A673 (cell line): ENCODE results near the gene BTBD7.

Source experiments
- EZH2 ChIP-seq: fragments of 200-600 bp; sonication (generic); IDR thresholded peaks from 2 replicates; pipeline ENCODE4 v1.6.1; 2017; ENCODE audit warnings: borderline replicate concordance, low read depth, mild to moderate bottlenecking, mixed read lengths, antibody characterized with exemption, low read length; ENCODE audit not compliant: poor library complexity, severe bottlenecking
- TF ChIP-seq, protein P1 (sequence below): fragments of 300-800, 200-600 bp; sonication (generic); conservative IDR thresholded peaks from 2 replicates; pipeline ENCODE4 v1.5.1; 2017; ENCODE audit warnings: low read depth, mild to moderate bottlenecking, antibody characterized with exemption, low read length, moderate library complexity, mixed read lengths

DNA sequence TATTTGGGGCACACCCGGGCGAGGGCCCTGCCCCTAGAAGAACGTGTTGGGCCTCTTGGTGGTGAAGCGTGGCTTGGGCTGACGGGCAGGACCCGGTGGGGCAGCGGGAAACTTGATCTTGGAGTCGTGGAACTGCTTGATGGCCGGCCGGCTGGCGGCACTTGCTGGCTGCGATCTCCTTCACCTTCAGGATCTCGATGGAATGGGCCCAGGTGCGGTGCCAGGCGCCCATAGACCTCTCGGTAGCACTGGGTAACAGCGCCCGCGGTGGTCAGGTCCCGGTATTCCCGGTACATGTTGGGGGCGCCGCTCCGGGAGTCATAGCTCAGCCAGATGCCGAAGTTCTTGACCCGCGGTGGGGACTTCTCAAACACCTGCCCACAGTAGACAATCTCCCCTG, 109.3 kb downstream of the BTBD7 start:
- TF ChIP-seq, protein P1, sequence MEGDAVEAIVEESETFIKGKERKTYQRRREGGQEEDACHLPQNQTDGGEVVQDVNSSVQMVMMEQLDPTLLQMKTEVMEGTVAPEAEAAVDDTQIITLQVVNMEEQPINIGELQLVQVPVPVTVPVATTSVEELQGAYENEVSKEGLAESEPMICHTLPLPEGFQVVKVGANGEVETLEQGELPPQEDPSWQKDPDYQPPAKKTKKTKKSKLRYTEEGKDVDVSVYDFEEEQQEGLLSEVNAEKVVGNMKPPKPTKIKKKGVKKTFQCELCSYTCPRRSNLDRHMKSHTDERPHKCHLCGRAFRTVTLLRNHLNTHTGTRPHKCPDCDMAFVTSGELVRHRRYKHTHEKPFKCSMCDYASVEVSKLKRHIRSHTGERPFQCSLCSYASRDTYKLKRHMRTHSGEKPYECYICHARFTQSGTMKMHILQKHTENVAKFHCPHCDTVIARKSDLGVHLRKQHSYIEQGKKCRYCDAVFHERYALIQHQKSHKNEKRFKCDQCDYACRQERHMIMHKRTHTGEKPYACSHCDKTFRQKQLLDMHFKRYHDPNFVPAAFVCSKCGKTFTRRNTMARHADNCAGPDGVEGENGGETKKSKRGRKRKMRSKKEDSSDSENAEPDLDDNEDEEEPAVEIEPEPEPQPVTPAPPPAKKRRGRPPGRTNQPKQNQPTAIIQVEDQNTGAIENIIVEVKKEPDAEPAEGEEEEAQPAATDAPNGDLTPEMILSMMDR = no peak
- TF ChIP-seq EZH2 = no peak
